ENCODE measurements around the gene SPARC. TPM values are rescaled to one million over a fixed set of nuclear protein-coding genes. Genes with fewer than 3 reads are reported as not detected.

The SPARC gene
- total RNA-seq, 2 donors from 2014 or later = 1,654 to 1,851 TPM

GRCh38 chr5:151674626-151675610 lies 11.8 kb downstream of the SPARC start:
- TF ChIP-seq CTCF (IDR thresholded peaks at IDR 0.05) = no peak
- H3K27me3 ChIP-seq (replicated peaks; ENCODE audit: insufficient read depth) = no peaks in the 10 kb centered on the region
- no peaks in the 10 kb centered on the region for H3K9me3 ChIP-seq
- peak overlapping the region; percentile 95 to 98 for H3K27ac ChIP-seq
- H3K4me1 ChIP-seq (ENCODE audit: control insufficient read depth in 1 of 2, low read depth in 2 of 2) = peaks cover 84 to 100% of the 10 kb centered on the region in 2 donors
- ATAC-seq (ENCODE audit: insufficient number of reproducible peaks, low FRiP score, low read depth) = no peak
- no peak overlapping the region for H3K4me3 ChIP-seq
- no peak for DNase-seq (ENCODE audit: low spot score)
- peaks cover 51% of the 10 kb centered on the region for H3K36me3 ChIP-seq

- no peak for ATAC-seq (ENCODE audit: insufficient number of reproducible peaks, low FRiP score, low read depth)
- Histone ChIP-seq H3K27me3 (replicated peaks; ENCODE audit: insufficient read depth) (no peaks in the 10 kb centered on the region), H3K4me3 (no peak overlapping the region), H3K4me1 (ENCODE audit: control insufficient read depth in 1 of 2, low read depth in 2 of 2) (peaks cover 76 to 100% of the 10 kb centered on the region in 2 donors), H3K36me3 (peaks cover 66% of the 10 kb centered on the region), H3K9me3 (no peaks in the 10 kb centered on the region), H3K27ac (peak overlapping the region; percentile 95 to 98)
- no peak for TF ChIP-seq CTCF (IDR thresholded peaks at IDR 0.05)
- no peak for DNase-seq (ENCODE audit: low spot score)
Observed at GRCh38 chr5:151673421-151673820, 13.3 kb downstream of the SPARC start.

GRCh38 chr5:151672516-151672915 lies 14.2 kb downstream of the SPARC start:
- H3K9me3 ChIP-seq = no peaks in the 10 kb centered on the region
- peaks cover 70 to 100% of the 10 kb centered on the region in 2 donors for H3K4me1 ChIP-seq (ENCODE audit: control insufficient read depth in 1 of 2, low read depth in 2 of 2)
- H3K4me3 ChIP-seq = no peak overlapping the region
- no peak for TF ChIP-seq CTCF (IDR thresholded peaks at IDR 0.05)
- H3K27me3 ChIP-seq (replicated peaks; ENCODE audit: insufficient read depth) = no peaks in the 10 kb centered on the region
- no peak for ATAC-seq (ENCODE audit: insufficient number of reproducible peaks, low FRiP score, low read depth)
- DNase-seq (ENCODE audit: low spot score) = no peak
- H3K36me3 ChIP-seq = peaks cover 69% of the 10 kb centered on the region
- H3K27ac ChIP-seq = peak overlapping the region; percentile 95 to 98

DNA sequence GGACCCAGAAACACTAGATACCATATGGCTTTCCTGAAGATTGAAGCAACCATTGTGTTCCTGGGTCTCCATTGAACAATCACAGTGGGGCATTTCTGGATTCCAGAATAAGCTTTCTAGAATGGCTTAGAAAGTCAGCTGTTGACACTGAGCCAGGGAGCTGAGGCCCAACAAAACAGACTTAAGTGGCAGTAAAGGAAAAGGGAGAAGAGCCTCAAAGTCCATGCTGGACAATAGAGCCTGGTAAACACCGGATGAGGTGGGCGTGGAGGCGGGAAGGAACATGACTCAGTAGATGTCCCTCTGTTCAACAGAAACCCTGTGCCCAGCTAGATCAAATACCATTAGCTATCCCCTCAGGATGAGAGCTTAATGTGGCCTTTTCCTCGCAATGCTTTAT lies 14.8 kb downstream of the SPARC start:
- TF ChIP-seq CTCF (IDR thresholded peaks at IDR 0.05) = no peak
- Histone ChIP-seq H3K9me3 (no peaks in the 10 kb centered on the region), H3K4me3 (no peak overlapping the region), H3K27ac (peak overlapping the region; percentile 95 to 98), H3K27me3 (replicated peaks; ENCODE audit: insufficient read depth) (no peaks in the 10 kb centered on the region), H3K36me3 (peaks cover 74% of the 10 kb centered on the region), H3K4me1 (ENCODE audit: control insufficient read depth in 1 of 2, low read depth in 2 of 2) (peaks cover 64 to 100% of the 10 kb centered on the region in 2 donors)
- DNase-seq (ENCODE audit: low spot score) (no peak), ATAC-seq (ENCODE audit: insufficient number of reproducible peaks, low FRiP score, low read depth) (peak; percentile 36)

GRCh38 chr5:151670953-151671636 lies 15.6 kb downstream of the SPARC start:
- Histone ChIP-seq H3K9me3 (no peaks in the 10 kb centered on the region), H3K4me1 (ENCODE audit: control insufficient read depth in 1 of 2, low read depth in 2 of 2) (peaks cover 64 to 100% of the 10 kb centered on the region in 2 donors), H3K27ac (peak overlapping the region; percentile 95 to 98), H3K36me3 (peaks cover 82% of the 10 kb centered on the region), H3K27me3 (replicated peaks; ENCODE audit: insufficient read depth) (no peaks in the 10 kb centered on the region), H3K4me3 (no peak overlapping the region)
- ATAC-seq (ENCODE audit: insufficient number of reproducible peaks, low FRiP score, low read depth) (peak; percentile 90), DNase-seq (ENCODE audit: low spot score) (peak; percentile 66)
- no peak for TF ChIP-seq CTCF (IDR thresholded peaks at IDR 0.05)

All from thoracic aorta (tissue), 2 donors.